GM19324 (cell line): ENCODE measurements around the gene FKBP10.
"Not testable (repeated sequence)": the region's sequence is repeated elsewhere in the genome, so short reads cannot be mapped to it uniquely, and the experiment has no call there.

Source experiments
- ATAC-seq: cut with Tn5 transposase; IDR thresholded peaks from one replicate; pipeline ENCODE4 v1.9.1; 2021; ENCODE audit warnings: mild to moderate bottlenecking, moderate library complexity; ENCODE audit not compliant: unreplicated experiment, low FRiP score

Gene FKBP10

GRCh38 chr17:41803049-41804020 lies 9.5 kb upstream of the FKBP10 start:
- ATAC-seq = no peak

DNA sequence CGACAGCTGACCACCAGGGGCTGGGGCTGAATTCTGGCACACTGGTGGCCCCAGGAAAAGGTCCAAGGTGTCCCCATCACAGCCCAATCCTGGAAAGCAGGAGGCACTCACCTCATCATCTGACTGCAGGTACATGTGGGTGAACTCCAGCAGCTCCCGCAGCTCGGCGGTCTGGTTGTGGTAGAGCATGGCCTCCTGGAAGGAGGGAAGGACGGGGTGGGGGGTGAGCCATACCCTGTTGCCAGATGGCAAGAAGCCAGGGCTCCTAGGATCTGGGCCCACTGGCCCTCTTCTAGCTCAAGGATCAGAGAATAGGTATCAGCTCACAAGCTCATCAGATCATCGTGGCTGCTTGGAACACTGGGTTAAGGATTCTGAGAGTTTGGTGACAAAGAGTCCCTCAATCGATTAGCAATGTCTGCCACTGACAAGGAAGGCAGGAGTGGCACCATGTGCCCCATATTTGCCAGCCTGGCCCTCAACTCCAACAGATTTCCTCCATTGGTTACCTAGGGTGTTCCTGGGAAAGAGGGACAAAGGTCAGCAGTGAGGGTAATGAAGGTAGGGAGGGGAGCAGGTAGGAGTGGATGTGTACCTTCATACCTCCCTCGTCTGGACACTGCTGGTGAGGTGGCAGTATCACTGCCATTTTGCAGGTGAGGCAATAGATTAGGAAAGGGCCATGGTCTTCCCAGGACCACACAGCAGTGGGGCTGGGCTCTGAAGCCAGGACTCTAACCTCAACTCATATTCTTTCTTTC lies 5.9 kb upstream of the FKBP10 start:
- no peak for ATAC-seq

- ATAC-seq = peak; percentile 10
Observed at GRCh38 chr17:41810659-41811548, 1.9 kb upstream of the FKBP10 start.

GRCh38 chr17:41811549-41812380 lies 1.0 kb upstream of the FKBP10 start, which contains the start of gene P3H4:
TSS of gene P3H4 (minus strand) at chr17:41811949. CDS start at chr17:41811915, 34 bp downstream.
- peak; percentile 48 for ATAC-seq

GRCh38 chr17:41813152-41813680 lies 412 bp downstream of the FKBP10 start:
- ATAC-seq = no peak

GRCh38 chr17:41813699-41814124 lies 908 bp downstream of the FKBP10 start:
- ATAC-seq = no peak

GRCh38 chr17:41814195-41814594 lies 1.4 kb downstream of the FKBP10 start:
- no peak for ATAC-seq

GRCh38 chr17:41816637-41817320 lies 4.0 kb downstream of the FKBP10 start:
- ATAC-seq = no peak

DNA sequence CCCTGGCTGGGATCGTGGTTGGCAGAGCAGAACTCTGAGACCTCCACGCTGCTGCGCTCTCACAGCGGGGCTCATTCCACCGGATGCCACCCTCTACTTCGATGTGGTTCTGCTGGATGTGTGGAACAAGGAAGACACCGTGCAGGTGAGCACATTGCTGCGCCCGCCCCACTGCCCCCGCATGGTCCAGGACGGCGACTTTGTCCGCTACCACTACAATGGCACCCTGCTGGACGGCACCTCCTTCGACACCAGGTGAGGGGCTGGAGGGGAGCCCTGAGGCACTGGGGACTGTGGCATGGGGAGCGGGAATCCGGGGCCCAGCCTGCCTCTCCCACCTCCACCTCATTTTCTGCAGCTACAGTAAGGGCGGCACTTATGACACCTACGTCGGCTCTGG lies 5.2 kb downstream of the FKBP10 start:
- no peak for ATAC-seq

DNA sequence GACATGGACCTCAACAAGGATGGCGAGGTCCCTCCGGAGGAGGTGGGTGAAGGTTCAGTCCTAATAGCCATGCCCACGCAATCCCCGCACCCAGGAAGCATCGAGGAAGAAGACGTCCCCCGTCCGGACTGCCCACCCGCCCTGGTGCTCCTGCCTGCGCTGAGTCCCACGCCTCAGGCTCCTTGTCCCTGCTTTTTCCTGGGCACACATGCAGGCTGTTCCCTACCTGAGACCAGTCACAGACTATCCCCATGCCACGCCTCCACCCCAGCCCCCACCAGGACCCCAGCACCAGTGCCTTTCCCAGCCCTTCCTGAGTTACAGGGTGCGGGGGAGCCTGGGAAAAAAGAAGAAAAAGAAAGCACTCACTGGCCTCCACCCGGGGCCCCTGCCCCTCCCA lies 9.0 kb downstream of the FKBP10 start:
- ATAC-seq = no peak

DNA sequence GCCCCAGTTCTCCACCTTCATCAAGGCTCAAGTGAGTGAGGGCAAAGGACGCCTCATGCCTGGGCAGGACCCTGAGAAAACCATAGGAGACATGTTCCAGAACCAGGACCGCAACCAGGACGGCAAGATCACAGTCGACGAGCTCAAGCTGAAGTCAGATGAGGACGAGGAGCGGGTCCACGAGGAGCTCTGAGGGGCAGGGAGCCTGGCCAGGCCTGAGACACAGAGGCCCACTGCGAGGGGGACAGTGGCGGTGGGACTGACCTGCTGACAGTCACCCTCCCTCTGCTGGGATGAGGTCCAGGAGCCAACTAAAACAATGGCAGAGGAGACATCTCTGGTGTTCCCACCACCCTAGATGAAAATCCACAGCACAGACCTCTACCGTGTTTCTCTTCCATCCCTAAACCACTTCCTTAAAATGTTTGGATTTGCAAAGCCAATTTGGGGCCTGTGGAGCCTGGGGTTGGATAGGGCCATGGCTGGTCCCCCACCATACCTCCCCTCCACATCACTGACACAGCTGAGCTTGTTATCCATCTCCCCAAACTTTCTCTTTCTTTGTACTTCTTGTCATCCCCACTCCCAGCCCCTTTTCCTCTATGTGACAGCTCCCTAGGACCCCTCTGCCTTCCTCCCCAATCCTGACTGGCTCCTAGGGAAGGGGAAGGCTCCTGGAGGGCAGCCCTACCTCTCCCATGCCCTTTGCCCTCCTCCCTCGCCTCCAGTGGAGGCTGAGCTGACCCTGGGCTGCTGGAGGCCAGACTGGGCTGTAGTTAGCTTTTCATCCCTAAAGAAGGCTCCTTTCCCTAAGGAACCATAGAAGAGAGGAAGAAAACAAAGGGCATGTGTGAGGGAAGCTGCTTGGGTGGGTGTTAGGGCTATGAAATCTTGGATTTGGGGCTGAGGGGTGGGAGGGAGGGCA lies 9.7 kb downstream of the FKBP10 start:
- ATAC-seq = no peak

DNA sequence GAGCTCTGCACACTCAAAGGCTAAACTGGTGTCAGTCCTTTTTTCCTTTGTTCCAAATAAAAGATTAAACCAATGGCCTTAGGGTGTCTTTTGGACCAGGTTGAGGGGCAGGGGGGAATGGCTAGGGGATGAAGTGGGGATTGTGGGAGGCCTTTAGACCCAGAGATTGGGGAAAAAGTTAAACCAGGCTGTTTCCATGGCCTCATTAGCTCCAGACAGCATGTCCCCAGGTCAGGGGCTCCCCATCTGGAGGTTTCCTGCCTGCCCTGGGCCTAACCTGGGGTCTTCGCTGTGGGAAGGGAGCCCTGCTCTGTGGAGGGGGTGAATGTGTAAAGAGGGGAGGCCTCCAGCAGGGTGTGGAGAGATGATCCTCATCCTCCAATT lies 10.3 kb downstream of the FKBP10 start:
- ATAC-seq = no peak

DNA sequence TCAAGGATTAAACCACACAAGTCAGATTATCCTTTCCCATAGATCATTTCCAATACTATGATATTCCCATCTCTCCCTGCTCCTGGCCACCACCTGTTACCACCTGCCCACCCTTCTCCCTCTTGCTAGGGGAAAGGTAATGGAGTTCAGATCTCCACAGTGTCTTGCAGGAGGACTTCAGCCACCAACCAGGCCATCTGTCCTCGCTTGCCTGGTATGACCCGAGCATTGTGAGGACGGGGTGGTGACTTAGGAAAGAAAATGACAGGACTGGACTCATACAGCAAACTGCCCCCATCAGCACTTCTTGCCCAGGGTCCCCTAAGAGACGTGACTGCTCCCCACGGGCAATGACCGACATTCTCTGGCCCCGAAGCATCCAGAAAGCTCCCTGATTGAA lies 10.8 kb downstream of the FKBP10 start:
- ATAC-seq = no peak

DNA sequence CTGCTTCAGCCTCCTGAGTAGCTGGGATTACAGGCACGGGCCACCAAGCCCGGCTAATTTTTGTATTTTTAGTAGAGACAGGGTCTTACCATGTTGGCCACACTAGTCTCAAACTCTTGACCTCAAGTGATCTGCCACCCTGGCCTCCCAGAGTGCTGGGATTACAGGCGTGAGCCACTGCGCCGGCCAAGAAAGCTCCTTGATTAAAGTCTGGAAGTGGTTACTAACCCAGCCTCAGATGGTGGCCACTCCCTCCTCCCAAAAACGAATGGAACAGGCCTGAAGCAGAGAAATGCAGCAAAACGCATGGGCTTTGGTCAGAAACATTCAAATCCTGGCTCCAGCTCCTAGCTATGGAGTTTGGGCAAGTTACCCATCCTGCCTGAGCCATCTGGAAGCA lies 11.3 kb downstream of the FKBP10 start:
- no peak for ATAC-seq

GRCh38 chr17:41825175-41825845 lies 12.5 kb downstream of the FKBP10 start:
- ATAC-seq = no peak

DNA sequence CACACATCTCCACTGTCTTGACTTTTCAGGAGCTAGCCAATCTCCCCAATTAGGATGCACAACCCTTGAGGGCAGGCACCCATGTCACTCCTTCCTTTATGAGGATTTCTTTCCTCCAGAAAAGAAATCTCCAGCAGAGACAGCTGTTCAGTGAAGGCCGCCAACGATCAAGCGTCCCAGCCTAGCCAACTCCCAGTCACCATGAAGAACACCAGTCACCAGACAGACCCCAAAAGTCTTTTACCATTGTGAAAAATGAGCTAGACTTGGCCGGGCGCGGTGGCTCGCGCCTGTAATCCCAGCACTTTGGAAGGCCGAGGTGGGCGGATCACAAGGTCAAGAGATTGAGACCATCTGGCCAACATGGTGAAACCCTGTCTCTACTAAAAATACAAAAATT lies 17.2 kb downstream of the FKBP10 start:
- not testable (repeated sequence) for ATAC-seq

DNA sequence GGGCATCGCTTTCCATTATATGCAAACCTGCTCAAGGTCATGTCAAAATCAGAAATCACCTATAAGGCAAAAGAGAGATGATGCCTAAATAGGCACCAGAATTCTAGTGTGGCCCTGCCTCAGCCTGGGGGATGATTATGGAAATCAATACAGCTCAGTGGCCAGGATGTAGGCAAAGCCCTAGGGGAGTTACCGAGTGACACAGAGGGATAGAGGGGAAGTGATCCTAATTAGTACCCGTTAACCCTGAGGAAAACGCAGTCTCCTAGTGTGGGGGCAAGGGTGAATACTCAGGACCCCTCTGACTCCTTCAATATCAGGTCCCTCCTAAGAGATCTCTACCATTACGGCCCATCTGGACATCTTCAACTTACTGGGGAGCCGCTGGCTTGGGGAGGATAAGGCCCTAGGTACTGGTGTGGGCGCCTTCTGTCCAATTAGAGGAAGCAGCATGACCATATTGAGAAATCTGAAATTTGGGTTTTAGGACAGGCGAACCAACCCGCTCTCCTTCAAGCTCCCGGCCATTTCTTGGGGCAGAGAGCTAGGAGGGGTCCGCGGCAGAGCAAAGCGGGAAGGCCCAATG lies 22.5 kb downstream of the FKBP10 start:
- ATAC-seq = peak; percentile 25
